GM23248 (cell line): Measurements from ENCODE around the gene CADPS2. TPM values are rescaled to one million over a fixed set of nuclear protein-coding genes. Genes with fewer than 3 reads are reported as not detected.

Source experiments
- DNase-seq: peaks from one replicate; pipeline ENCODE4 v3.0.0-alpha.2; 2015
- H2AFZ ChIP-seq: fragments of 200-600 bp; sonication (generic); 2 replicates; pipeline ENCODE4 v1.6.1; 2016; ENCODE audit warnings: antibody characterized with exemption
- H3F3A ChIP-seq: fragments of 200-600 bp; sonication (generic); 2 replicates; pipeline ENCODE4 v1.6.1; 2016; ENCODE audit warnings: mild to moderate bottlenecking, antibody characterized with exemption, mixed run types; ENCODE audit not compliant: insufficient read depth
- H3K27ac ChIP-seq: fragments of 200-600 bp; sonication (generic); 2 replicates; pipeline ENCODE4 v1.5.1; 2016; ENCODE audit warnings: mild to moderate bottlenecking
- H3K27me3 ChIP-seq: fragments of 200-600 bp; sonication (generic); replicated peaks from 2 replicates; pipeline ENCODE4 v1.6.1; 2016; ENCODE audit warnings: mild to moderate bottlenecking; ENCODE audit not compliant: insufficient read depth
- H3K36me3 ChIP-seq: fragments of 200-600 bp; sonication (generic); 2 replicates; pipeline ENCODE4 v1.6.1; 2016; ENCODE audit warnings: low read depth, mild to moderate bottlenecking
- H3K4me1 ChIP-seq: fragments of 200-600 bp; sonication (generic); 2 replicates; pipeline ENCODE4 v1.6.1; 2016; ENCODE audit warnings: mild to moderate bottlenecking; ENCODE audit not compliant: insufficient read depth
- H3K4me2 ChIP-seq: fragments of 200-600 bp; sonication (generic); one replicate; pipeline ENCODE4 v1.6.1; 2016; ENCODE audit warnings: mild to moderate bottlenecking; ENCODE audit not compliant: unreplicated experiment
- H3K4me3 ChIP-seq: fragments of 200-600 bp; sonication (generic); 2 replicates; pipeline ENCODE4 v1.5.1; 2016; ENCODE audit warnings: mild to moderate bottlenecking
- H3K79me2 ChIP-seq: fragments of 200-600 bp; sonication (generic); 2 replicates; pipeline ENCODE4 v1.6.1; 2016; ENCODE audit warnings: mild to moderate bottlenecking; ENCODE audit not compliant: insufficient read depth
- H3K9ac ChIP-seq: fragments of 200-600 bp; sonication (generic); 2 replicates; pipeline ENCODE4 v1.6.1; 2016; ENCODE audit warnings: mild to moderate bottlenecking
- H3K9me2 ChIP-seq: fragments of 200-600 bp; sonication (generic); 2 replicates; pipeline ENCODE4 v1.6.1; 2016; ENCODE audit warnings: mixed run types, mild to moderate bottlenecking, moderate library complexity; ENCODE audit not compliant: insufficient read depth
- H3K9me3 ChIP-seq: fragments of 200-600 bp; sonication (generic); one replicate; pipeline ENCODE4 v1.6.1; 2017; ENCODE audit warnings: low read depth
- H4K20me1 ChIP-seq: fragments of 200-600 bp; sonication (generic); 2 replicates; pipeline ENCODE4 v1.6.0; 2016; ENCODE audit not compliant: insufficient read depth
- EZH2 ChIP-seq: fragments of 200-600 bp; sonication (generic); IDR thresholded peaks from 2 replicates; pipeline ENCODE4 v1.6.1; 2018; ENCODE audit warnings: antibody characterized with exemption, mild to moderate bottlenecking; ENCODE audit not compliant: insufficient read depth, poor library complexity, severe bottlenecking
- EZH2phosphoT487 ChIP-seq: fragments of 200-600 bp; sonication (generic); IDR thresholded peaks from 2 replicates; pipeline ENCODE4 v1.6.1; 2018; ENCODE audit warnings: antibody characterized with exemption, moderate library complexity, mild to moderate bottlenecking, low read depth; ENCODE audit not compliant: insufficient read depth
- WGBS, 2 experiments: methylation state at CpG; one replicate each; pipeline ENCODE4 v1.1.6; 2015 to 2017; ENCODE audit warnings: low lambda C conversion rate in 2 of 2, low coverage in 1 of 2; ENCODE audit errors: missing lambda C conversion rate in 2 of 2; 5-methylcytosine and 5-hydroxymethylcytosine counted together
- in situ Hi-C: fragments of 300-500 bp; cut with MboI; formaldehyde crosslinking; loops from 2 replicates; pipeline ENCODE4 v1.15.0; 2020
- polyA plus RNA-seq: library from polyadenylated mRNA; unstranded; fragments of >200 nt; fragmentation: Nextera tagmentation; extraction: Ambion mirVana; gene quantifications from 2 replicates; pipeline ENCODE4 v1.2.1, GENCODE V29; 2016
- total RNA-seq: library from RNA; depleted of rRNA; stranded (reverse); fragments of >200 nt; shearing (Covaris generic); gene quantifications from 2 replicates; pipeline ENCODE4 v1.2.3, GENCODE V29; 2014

The CADPS2 gene
- total and polyA plus RNA-seq, 2 experiments from 2014 or later, result 0.06 to 0.43 TPM

DNA sequence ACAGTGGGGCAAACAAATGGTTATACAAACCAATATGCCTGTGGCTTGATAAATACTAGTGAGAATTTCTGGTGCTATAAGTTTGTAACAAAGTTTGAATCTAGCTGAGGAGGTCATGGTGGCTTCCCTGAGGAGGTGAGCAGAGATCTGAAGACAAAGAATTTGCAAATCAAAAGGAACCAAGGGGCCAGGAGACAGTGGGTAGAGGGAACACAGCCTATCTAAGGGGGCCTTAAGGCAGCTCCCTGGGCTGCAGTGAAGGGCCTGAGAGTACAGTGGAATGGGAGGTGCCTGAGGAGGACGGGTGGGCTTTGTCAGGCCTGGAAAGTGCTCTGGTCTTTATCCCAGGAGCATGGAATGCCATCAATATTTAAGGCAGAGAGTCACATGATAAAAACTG is 209.1 kb downstream of the CADPS2 start:
- no peak overlapping the region for H3K4me2 ChIP-seq
- WGBS, 2 experiments, result 27 to 36% methylated on average over 1 of the region's 1 CpG
- TF ChIP-seq EZH2phosphoT487 (no peak), EZH2 (no peak)
- H2AFZ ChIP-seq, result no peak overlapping the region
- no peaks in the 10 kb centered on the region for H4K20me1 ChIP-seq
- no peaks in the 10 kb centered on the region for H3F3A ChIP-seq
- in situ Hi-C loops, result no loop called here
- no peak overlapping the region for H3K4me3 ChIP-seq
- DNase-seq, result no peak
- no peaks in the 10 kb centered on the region for H3K9me3 ChIP-seq
- H3K36me3 ChIP-seq, result no peaks in the 10 kb centered on the region
- H3K4me1 ChIP-seq, result no peaks in the 10 kb centered on the region
- no peak overlapping the region for H3K9ac ChIP-seq
- no peak overlapping the region for H3K27ac ChIP-seq
- H3K9me2 ChIP-seq, result no peaks in the 10 kb centered on the region
- no peaks in the 10 kb centered on the region for H3K79me2 ChIP-seq
- no peaks in the 10 kb centered on the region for H3K27me3 ChIP-seq

GRCh38 chr7:122676466-122676865 is 209.8 kb downstream of the CADPS2 start:
- WGBS, 2 experiments, result 22 to 36% methylated on average over 2 of the region's 2 CpGs
- Histone ChIP-seq H3K9me3 (no peaks in the 10 kb centered on the region), H3K9ac (no peak overlapping the region), H3K4me3 (no peak overlapping the region), H3K27me3 (no peaks in the 10 kb centered on the region), H3K4me2 (no peak overlapping the region), H3K36me3 (no peaks in the 10 kb centered on the region), H4K20me1 (no peaks in the 10 kb centered on the region), H3K79me2 (no peaks in the 10 kb centered on the region), H3K27ac (no peak overlapping the region), H2AFZ (no peak overlapping the region), H3K4me1 (no peaks in the 10 kb centered on the region), H3F3A (no peaks in the 10 kb centered on the region), H3K9me2 (no peaks in the 10 kb centered on the region)
- in situ Hi-C loops, result no loop called here
- no peak for DNase-seq
- TF ChIP-seq EZH2 (no peak), EZH2phosphoT487 (no peak)

DNA sequence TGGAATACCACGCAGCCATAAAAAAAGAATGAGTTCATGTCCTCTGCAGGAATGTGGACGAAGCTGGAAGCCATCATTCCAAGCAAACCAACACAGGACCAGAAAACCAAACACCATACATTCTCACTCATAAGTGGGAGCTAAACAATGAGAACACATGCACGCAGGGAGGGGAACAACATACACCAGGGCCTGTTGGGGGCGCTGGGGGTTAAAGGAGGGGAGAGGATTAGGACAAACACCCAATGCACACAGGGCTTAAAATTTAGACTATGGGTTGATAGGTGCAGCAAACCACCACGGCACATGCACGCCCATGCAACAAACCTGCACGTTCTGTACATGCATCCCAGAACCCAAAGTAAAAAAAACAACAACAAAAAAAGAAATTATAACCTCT is 210.6 kb downstream of the CADPS2 start:
- in situ Hi-C loops, result no loop called here
- H3K36me3 ChIP-seq, result no peaks in the 10 kb centered on the region
- H3F3A ChIP-seq, result no peaks in the 10 kb centered on the region
- 33 to 37% methylated on average over 7 of the region's 7 CpGs for WGBS, 2 experiments
- no peaks in the 10 kb centered on the region for H3K9me2 ChIP-seq
- no peaks in the 10 kb centered on the region for H3K79me2 ChIP-seq
- H4K20me1 ChIP-seq, result no peaks in the 10 kb centered on the region
- H3K27me3 ChIP-seq, result no peaks in the 10 kb centered on the region
- H2AFZ ChIP-seq, result no peak overlapping the region
- H3K4me1 ChIP-seq, result no peaks in the 10 kb centered on the region
- H3K4me2 ChIP-seq, result no peak overlapping the region
- no peak for DNase-seq
- TF ChIP-seq EZH2phosphoT487, result no peak
- no peak for TF ChIP-seq EZH2
- H3K27ac ChIP-seq, result no peak overlapping the region
- H3K4me3 ChIP-seq, result no peak overlapping the region
- H3K9me3 ChIP-seq, result no peaks in the 10 kb centered on the region
- no peak overlapping the region for H3K9ac ChIP-seq

GRCh38 chr7:122675011-122675410 is 211.2 kb downstream of the CADPS2 start:
- in situ Hi-C loops, result no loop called here
- Histone ChIP-seq H3K27me3 (no peaks in the 10 kb centered on the region), H3K27ac (no peak overlapping the region), H3K4me1 (no peaks in the 10 kb centered on the region), H3K9ac (no peak overlapping the region), H3K36me3 (no peaks in the 10 kb centered on the region), H3K4me2 (no peak overlapping the region), H4K20me1 (no peaks in the 10 kb centered on the region), H3K79me2 (no peaks in the 10 kb centered on the region), H3F3A (no peaks in the 10 kb centered on the region), H3K9me2 (no peaks in the 10 kb centered on the region), H2AFZ (no peak overlapping the region), H3K9me3 (no peaks in the 10 kb centered on the region), H3K4me3 (no peak overlapping the region)
- 28 to 29% methylated on average over 7 of the region's 7 CpGs for WGBS, 2 experiments
- no peak for TF ChIP-seq EZH2phosphoT487
- TF ChIP-seq EZH2, result no peak
- peak; percentile 24 for DNase-seq

GRCh38 chr7:122674502-122674901 is 211.8 kb downstream of the CADPS2 start:
- Histone ChIP-seq H3K36me3 (no peaks in the 10 kb centered on the region), H2AFZ (0 out of 2 replicates have a peak overlapping the region, but pooled peaks have one; percentile 14), H3K9me2 (no peaks in the 10 kb centered on the region), H3K79me2 (no peaks in the 10 kb centered on the region), H3K4me1 (no peaks in the 10 kb centered on the region), H3F3A (no peaks in the 10 kb centered on the region), H3K27me3 (no peaks in the 10 kb centered on the region), H4K20me1 (no peaks in the 10 kb centered on the region), H3K4me3 (no peak overlapping the region), H3K9ac (no peak overlapping the region), H3K4me2 (no peak overlapping the region), H3K9me3 (no peaks in the 10 kb centered on the region), H3K27ac (no peak overlapping the region)
- peak; percentile 61 for DNase-seq
- TF ChIP-seq EZH2, result no peak
- no peak for TF ChIP-seq EZH2phosphoT487
- in situ Hi-C loops, result no loop called here
- 0 to 2% methylated on average over 4 of the region's 4 CpGs for WGBS, 2 experiments
